Stimulated activated naive CD8-positive, alpha-beta T cell treated with anti-CD3 and anti-CD28 coated beads, Interleukin-15, Interleukin-2, amounts not matched to agents 100 ng/mL and 50 ng/mL, for 24 hours (primary cell): Measurements from ENCODE around the gene LINS1.
"Not testable (repeated sequence)": the region's sequence is repeated elsewhere in the genome, so short reads cannot be mapped to it uniquely, and the experiment has no call there.

ENCODE experiments used
- H3K27ac Mint-ChIP-seq: one replicate; pipeline ENCODE4 v1.8.0; 2021; ENCODE audit warnings: mild to moderate bottlenecking, mixed read lengths
- H3K27me3 Mint-ChIP-seq: one replicate; pipeline ENCODE4 v1.8.0; 2021; ENCODE audit warnings: mixed read lengths
- H3K36me3 Mint-ChIP-seq: one replicate; pipeline ENCODE4 v1.8.0; 2021; ENCODE audit warnings: low read depth, mixed read lengths
- H3K4me1 Mint-ChIP-seq: one replicate; pipeline ENCODE4 v1.8.0; 2021; ENCODE audit warnings: low read depth, mixed read lengths
- H3K4me3 Mint-ChIP-seq: one replicate; pipeline ENCODE4 v1.8.0; 2021; ENCODE audit warnings: mild to moderate bottlenecking, mixed read lengths
- H3K9me3 Mint-ChIP-seq: one replicate; pipeline ENCODE4 v1.8.0; 2021; ENCODE audit warnings: mixed read lengths

LINS1 gene

DNA sequence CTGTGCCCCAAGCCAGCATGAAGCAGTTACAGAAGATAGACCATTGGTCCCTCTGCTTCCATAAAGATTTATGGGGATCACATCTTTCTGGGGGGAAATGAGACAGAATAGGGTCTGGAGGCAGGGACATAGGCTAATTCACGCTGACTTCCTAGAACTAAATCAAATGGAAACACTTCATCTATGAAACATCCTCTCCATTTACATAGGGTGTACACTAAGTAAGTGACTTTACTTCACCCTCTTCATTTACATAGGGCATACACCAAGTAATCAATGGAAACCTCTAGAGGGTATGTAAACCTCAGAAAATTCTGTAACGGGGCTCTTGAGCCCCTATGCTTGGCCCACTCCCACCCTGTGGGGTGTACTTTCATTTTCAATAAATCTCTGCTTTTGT, 10.1 kb downstream of the LINS1 start:
- peaks cover 3% of the 10 kb centered on the region for H3K9me3 Mint-ChIP-seq
- peak overlapping the region; percentile 81 for H3K27ac Mint-ChIP-seq
- H3K4me1 Mint-ChIP-seq = peaks cover 70% of the 10 kb centered on the region
- peak overlapping the region; percentile 54 for H3K4me3 Mint-ChIP-seq
- no peaks in the 10 kb centered on the region for H3K27me3 Mint-ChIP-seq
- H3K36me3 Mint-ChIP-seq = peaks cover 83% of the 10 kb centered on the region

GRCh38 chr15:100591163-100591562, 10.8 kb downstream of the LINS1 start:
- Mint-ChIP-seq H3K4me1 (peaks cover 65% of the 10 kb centered on the region), H3K36me3 (peaks cover 84% of the 10 kb centered on the region), H3K27ac (peak overlapping the region; percentile 81)
- not testable (repeated sequence) for H3K27me3 Mint-ChIP-seq, H3K4me3 Mint-ChIP-seq, H3K9me3 Mint-ChIP-seq

- no peak overlapping the region for H3K27ac Mint-ChIP-seq
- no peak overlapping the region for H3K4me3 Mint-ChIP-seq
- H3K9me3 Mint-ChIP-seq = peaks cover 3% of the 10 kb centered on the region
- H3K27me3 Mint-ChIP-seq = no peaks in the 10 kb centered on the region
- H3K36me3 Mint-ChIP-seq = peaks cover 88% of the 10 kb centered on the region
- H3K4me1 Mint-ChIP-seq = peaks cover 60% of the 10 kb centered on the region
These were observed 13.2 kb downstream of the LINS1 start for GRCh38 chr15:100588638-100589242.

DNA sequence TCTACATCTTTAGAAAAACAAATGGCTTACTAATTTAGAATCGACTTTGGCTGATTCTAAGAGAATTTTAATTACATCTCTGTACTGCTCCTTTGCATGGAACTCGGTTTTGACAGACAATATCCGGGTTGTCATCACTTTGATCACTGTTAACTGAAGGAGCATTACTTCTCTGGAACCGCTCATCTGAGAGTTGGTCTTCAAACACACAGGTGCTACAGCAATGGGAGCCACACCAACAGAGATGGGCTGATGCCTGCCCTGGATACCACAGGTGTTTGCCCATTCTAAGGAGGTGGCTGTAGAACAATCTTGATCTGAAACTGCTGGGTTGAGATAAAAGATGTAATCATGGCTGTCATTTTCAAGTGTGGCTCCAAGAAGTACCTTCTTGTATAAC, 21.6 kb downstream of the LINS1 start:
- Mint-ChIP-seq H3K27me3 (no peaks in the 10 kb centered on the region), H3K4me1 (peaks cover 49% of the 10 kb centered on the region), H3K27ac (peak overlapping the region; percentile 2)

GRCh38 chr15:100573526-100573925, 28.5 kb downstream of the LINS1 start:
- peaks cover 41% of the 10 kb centered on the region for H3K4me1 Mint-ChIP-seq
- no peaks in the 10 kb centered on the region for H3K9me3 Mint-ChIP-seq
- peaks cover 71% of the 10 kb centered on the region for H3K36me3 Mint-ChIP-seq
- H3K4me3 Mint-ChIP-seq = no peak overlapping the region
- H3K27me3 Mint-ChIP-seq = no peaks in the 10 kb centered on the region
- H3K27ac Mint-ChIP-seq = peak overlapping the region; percentile 37

More for the DNA sequence above, 21.6 kb downstream of the LINS1 start:
- Mint-ChIP-seq H3K36me3 (peaks cover 77% of the 10 kb centered on the region), H3K9me3 (no peaks in the 10 kb centered on the region), H3K4me3 (no peak overlapping the region)

DNA sequence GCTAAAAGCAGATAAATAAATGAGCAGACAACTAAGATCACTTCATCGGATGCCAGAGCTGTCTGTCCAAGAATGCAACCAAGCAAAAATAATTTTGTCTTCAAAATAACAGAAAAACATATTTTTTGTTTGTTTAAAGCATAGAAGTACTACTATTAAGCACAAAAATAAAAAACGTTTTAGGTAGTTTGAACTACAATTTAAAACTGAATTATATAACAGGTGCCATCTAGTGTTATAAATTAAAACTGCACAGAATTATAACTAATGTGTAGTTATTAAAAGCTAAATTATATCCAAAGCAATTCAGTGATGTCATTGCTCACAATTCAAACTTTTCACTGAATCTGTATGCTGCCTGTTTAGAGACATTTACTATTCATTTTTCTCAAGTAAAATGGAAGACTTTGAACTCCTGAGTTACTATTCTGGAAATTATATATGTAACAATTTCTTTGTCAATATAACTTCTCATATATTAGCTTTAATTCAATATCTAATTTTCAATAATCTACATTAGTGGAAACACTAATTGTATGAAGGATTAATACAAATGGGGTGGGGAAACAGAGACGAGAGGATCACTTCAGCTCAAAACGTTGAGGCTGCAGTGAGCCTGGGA, 29.5 kb downstream of the LINS1 start:
- peaks cover 41% of the 10 kb centered on the region for H3K4me1 Mint-ChIP-seq
- no peaks in the 10 kb centered on the region for H3K27me3 Mint-ChIP-seq
- H3K9me3 Mint-ChIP-seq = no peaks in the 10 kb centered on the region
- H3K27ac Mint-ChIP-seq = no peak overlapping the region
- peaks cover 75% of the 10 kb centered on the region for H3K36me3 Mint-ChIP-seq
- no peak overlapping the region for H3K4me3 Mint-ChIP-seq

DNA sequence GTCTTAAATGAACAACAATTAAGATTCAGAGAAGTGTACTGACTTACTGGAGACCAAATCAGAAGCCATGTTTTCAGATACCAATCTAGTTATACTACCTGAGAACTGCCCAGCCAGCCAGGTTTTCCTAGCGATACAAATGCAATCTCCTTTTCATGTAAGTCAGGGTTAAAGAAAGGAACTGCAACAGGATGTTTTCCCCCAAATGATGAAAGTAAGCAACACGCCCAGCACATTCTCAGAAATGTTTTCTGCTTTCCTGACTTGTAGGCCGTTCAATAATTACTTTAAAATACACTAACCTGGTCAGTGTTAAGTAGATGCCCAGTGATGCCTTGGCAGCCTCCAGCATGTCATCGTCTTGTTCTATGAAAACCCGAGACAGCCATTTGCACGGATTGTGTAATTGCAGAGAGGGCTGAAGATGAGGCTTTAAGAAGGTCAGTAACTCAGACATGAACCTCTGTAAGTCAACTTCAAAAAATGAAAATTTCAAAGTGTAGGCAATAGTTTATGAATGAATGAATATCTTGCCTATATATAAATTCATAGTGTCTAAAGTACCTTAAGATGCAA, 30.3 kb downstream of the LINS1 start:
- Mint-ChIP-seq H3K4me1 (peaks cover 39% of the 10 kb centered on the region), H3K27me3 (no peaks in the 10 kb centered on the region), H3K27ac (peak overlapping the region; percentile 45), H3K4me3 (no peak overlapping the region), H3K9me3 (no peaks in the 10 kb centered on the region), H3K36me3 (peaks cover 80% of the 10 kb centered on the region)

- Mint-ChIP-seq H3K9me3 (no peaks in the 10 kb centered on the region), H3K27me3 (no peaks in the 10 kb centered on the region), H3K4me1 (peaks cover 31% of the 10 kb centered on the region), H3K4me3 (no peak overlapping the region), H3K27ac (peak overlapping the region; percentile 73), H3K36me3 (peaks cover 78% of the 10 kb centered on the region)
These were observed 31.2 kb downstream of the LINS1 start for GRCh38 chr15:100570735-100571313.

GRCh38 chr15:100570275-100570674, 31.7 kb downstream of the LINS1 start:
- H3K36me3 Mint-ChIP-seq = peaks cover 78% of the 10 kb centered on the region

DNA sequence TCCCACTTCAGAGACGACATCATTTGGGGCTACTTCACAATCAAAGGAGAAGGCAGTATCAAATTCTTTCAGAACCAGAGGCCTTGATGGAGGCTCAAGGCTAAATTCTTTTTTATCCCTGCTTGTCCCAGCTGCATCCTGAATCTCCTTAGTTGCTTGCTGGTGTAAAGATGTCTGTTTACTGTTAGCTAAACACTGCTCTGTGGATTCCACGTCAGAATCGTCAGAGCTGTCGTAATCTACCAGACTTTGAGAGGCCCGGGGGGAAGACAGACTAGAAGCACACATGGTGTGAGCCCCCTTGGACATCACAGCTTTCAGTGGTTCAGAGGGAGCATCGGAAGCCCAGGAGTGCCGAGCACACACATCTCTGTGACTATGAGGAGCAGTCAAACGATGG, 32.6 kb downstream of the LINS1 start:
- Mint-ChIP-seq H3K36me3 (peaks cover 78% of the 10 kb centered on the region), H3K9me3 (no peaks in the 10 kb centered on the region), H3K4me3 (no peak overlapping the region), H3K4me1 (peaks cover 29% of the 10 kb centered on the region), H3K27me3 (no peaks in the 10 kb centered on the region), H3K27ac (peak overlapping the region; percentile 19)

More at GRCh38 chr15:100570275-100570674, 31.7 kb downstream of the LINS1 start:
- H3K4me1 Mint-ChIP-seq = peaks cover 29% of the 10 kb centered on the region
- no peak overlapping the region for H3K4me3 Mint-ChIP-seq
- peak overlapping the region; percentile 73 for H3K27ac Mint-ChIP-seq
- H3K9me3 Mint-ChIP-seq = no peaks in the 10 kb centered on the region
- H3K27me3 Mint-ChIP-seq = no peaks in the 10 kb centered on the region

DNA sequence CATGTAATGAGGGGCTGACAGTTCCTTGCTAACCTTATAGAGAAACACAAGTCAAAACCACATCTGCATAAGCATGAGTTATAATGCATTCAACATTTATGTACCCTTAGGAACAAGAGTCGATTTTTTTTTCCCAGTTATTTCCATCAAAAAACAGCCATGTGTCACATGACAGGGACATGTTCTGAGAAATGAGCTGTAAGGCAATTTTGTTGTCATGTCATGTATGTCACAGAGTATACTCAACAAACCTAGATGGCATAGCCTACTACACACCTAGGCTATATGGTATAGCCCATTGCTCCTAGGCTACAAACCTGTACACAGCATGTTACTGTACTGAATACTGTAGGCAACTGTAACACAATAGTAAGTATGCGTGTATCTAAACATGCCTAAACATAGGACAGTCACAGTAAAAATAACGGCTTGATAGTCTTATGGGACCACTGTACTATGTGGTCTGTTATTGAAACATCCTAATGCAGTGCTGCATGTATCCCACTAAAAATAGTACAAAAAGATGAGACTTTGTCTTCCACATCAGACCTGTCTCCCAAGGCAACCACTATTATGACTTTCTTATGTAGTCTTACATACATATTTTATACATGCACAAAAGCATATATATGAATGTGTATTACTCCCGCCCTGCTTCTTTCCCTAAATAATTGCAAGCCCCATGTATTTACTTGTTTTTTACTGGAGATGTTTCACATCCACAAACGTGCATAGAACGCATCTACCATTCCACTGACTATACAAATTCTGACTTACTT, 34.9 kb downstream of the LINS1 start:
- H3K4me3 Mint-ChIP-seq = no peak overlapping the region
- no peaks in the 10 kb centered on the region for H3K27me3 Mint-ChIP-seq
- no peak overlapping the region for H3K27ac Mint-ChIP-seq
- no peaks in the 10 kb centered on the region for H3K9me3 Mint-ChIP-seq
- peaks cover 21% of the 10 kb centered on the region for H3K4me1 Mint-ChIP-seq
- peaks cover 81% of the 10 kb centered on the region for H3K36me3 Mint-ChIP-seq

DNA sequence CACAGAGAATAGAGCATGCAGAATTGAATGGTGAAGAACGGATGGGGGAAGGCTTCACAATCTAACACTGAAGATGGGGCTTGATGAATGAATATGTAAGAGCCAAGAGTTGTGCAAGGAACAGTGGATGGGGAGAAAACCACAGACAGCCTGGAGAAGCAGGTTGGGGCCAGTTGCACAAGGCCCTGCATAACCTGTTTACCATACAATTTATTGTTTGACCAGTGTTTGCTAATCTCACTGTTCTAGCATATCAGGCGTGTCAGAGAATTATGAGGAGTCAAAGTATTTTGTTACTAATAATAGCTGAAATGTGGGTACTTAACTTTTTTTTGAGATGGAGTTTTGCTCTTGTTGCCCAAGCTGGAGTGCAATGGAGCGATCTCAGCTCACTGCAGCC, 36.4 kb downstream of the LINS1 start:
- H3K4me1 Mint-ChIP-seq = peaks cover 6% of the 10 kb centered on the region
- H3K4me3 Mint-ChIP-seq = no peak overlapping the region
- no peaks in the 10 kb centered on the region for H3K27me3 Mint-ChIP-seq
- no peak overlapping the region for H3K27ac Mint-ChIP-seq
- H3K9me3 Mint-ChIP-seq = no peaks in the 10 kb centered on the region
- H3K36me3 Mint-ChIP-seq = peaks cover 79% of the 10 kb centered on the region

DNA sequence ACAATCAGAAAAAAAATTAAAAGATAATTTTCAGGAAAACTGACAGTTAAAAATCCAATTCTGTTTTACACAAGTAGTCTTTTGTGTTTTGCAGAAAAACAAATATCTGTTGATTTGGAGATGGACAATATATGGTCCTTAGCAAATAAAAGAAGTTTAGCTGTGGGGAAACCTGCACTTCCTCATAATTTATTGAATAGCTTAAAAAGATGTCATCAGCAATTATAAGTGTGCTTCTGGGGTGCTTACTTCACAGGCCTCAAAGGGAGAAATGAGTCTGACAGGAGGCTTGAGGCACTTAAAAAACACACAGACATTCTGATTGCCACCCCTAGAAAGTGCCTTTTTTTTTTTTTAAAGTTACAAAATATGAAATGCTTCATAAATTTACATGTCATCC, 41.7 kb downstream of the LINS1 start:
- H3K9me3 Mint-ChIP-seq = no peaks in the 10 kb centered on the region
- no peak overlapping the region for H3K27ac Mint-ChIP-seq
- H3K27me3 Mint-ChIP-seq = no peaks in the 10 kb centered on the region
- H3K4me1 Mint-ChIP-seq = no peaks in the 10 kb centered on the region
- H3K4me3 Mint-ChIP-seq = no peak overlapping the region
- H3K36me3 Mint-ChIP-seq = peaks cover 50% of the 10 kb centered on the region

DNA sequence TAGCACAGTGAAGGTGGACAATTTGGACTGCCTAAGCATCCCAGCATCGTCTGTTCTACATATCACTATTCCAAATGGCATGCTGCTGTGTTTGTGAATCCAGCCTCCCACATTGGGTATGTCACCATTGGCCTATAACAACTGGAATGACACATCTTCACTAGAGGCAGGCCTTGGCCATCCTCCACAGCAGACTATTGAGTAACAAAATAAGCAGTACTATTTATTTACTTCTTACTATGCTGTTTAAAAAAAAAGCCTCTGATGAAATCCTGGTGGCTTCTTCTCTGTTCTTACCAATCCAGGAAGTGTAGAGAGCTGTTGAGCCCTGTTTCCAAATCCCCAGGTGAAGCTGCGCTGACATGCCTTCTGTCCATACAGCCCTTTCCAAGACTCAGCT, 42.7 kb downstream of the LINS1 start:
- H3K36me3 Mint-ChIP-seq = peaks cover 43% of the 10 kb centered on the region
- no peak overlapping the region for H3K27ac Mint-ChIP-seq

DNA sequence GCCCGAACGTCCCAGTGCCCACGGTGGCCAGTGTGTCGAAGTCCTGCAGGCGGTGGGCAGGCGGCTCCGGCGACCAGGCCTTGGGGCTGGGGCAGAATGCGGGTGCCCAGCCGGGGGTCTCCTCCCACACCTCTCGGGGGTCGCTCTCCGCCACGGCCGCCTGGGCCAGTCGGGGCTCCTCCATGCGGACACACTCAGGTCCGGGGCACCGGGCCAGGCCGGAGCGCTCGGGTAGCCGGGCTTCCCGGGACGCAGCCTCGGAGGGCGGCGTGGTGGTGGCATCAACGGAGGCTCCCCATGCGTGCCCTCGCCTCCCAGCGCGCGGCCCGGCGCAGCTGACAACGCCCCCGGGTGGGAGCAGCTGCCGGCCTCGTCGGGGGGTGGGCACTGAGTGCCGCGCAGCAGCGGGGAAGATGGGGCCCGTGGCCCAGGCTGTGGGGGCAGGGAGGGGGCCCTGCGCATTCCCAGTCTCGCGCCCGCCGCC, 43.2 kb downstream of the LINS1 start:
- H3K4me1 Mint-ChIP-seq = no peaks in the 10 kb centered on the region
- H3K9me3 Mint-ChIP-seq = no peaks in the 10 kb centered on the region
- no peak overlapping the region for H3K4me3 Mint-ChIP-seq
- H3K27me3 Mint-ChIP-seq = no peaks in the 10 kb centered on the region
- H3K27ac Mint-ChIP-seq = no peak overlapping the region
- H3K36me3 Mint-ChIP-seq = peaks cover 44% of the 10 kb centered on the region

More for the DNA sequence above, 42.7 kb downstream of the LINS1 start:
- no peaks in the 10 kb centered on the region for H3K27me3 Mint-ChIP-seq
- H3K4me1 Mint-ChIP-seq = no peaks in the 10 kb centered on the region
- no peak overlapping the region for H3K4me3 Mint-ChIP-seq
- H3K9me3 Mint-ChIP-seq = no peaks in the 10 kb centered on the region
